Type B pancreatic cell (in vitro differentiated cells): Measurements from ENCODE around the gene NDUFS1. TPM values are rescaled to one million over a fixed set of nuclear protein-coding genes. Genes with fewer than 3 reads are reported as not detected.
"Not testable (repeated sequence)": the region's sequence is repeated elsewhere in the genome, so short reads cannot be mapped to it uniquely, and the experiment has no call there.

Source experiments
- DNase-seq: peaks from one replicate; pipeline ENCODE4 v3.0.0; 2021; ENCODE audit warnings: mixed read lengths; ENCODE audit not compliant: unreplicated experiment; ENCODE audit errors: extremely low spot score
- H3K27ac Mint-ChIP-seq: 2 replicates; pipeline ENCODE4 v1.8.0; 2021; ENCODE audit warnings: mild to moderate bottlenecking, mixed read lengths
- H3K27me3 Mint-ChIP-seq: 2 replicates; pipeline ENCODE4 v1.8.0; 2021; ENCODE audit warnings: mixed read lengths
- H3K36me3 Mint-ChIP-seq: 2 replicates; pipeline ENCODE4 v1.8.0; 2021; ENCODE audit warnings: mixed read lengths
- H3K4me1 Mint-ChIP-seq: one replicate; pipeline ENCODE4 v1.8.0; 2021; ENCODE audit warnings: mixed read lengths; ENCODE audit not compliant: unreplicated experiment
- H3K4me3 Mint-ChIP-seq: 2 replicates; pipeline ENCODE4 v1.8.0; 2021; ENCODE audit warnings: mild to moderate bottlenecking, mixed read lengths
- H3K9me3 Mint-ChIP-seq: 2 replicates; pipeline ENCODE4 v1.8.0; 2021; ENCODE audit warnings: mixed read lengths
- CTCF ChIP-seq: fragments of 200-600 bp; sonication (generic); conservative IDR thresholded peaks from 2 replicates; pipeline ENCODE4 v1.5.0; 2021; ENCODE audit warnings: antibody characterized with exemption, mild to moderate bottlenecking
- total RNA-seq: library from RNA; stranded (reverse); gene quantifications from 2 replicates; pipeline ENCODE4 v1.2.1, GENCODE V29; 2021; ENCODE audit warnings: low replicate concordance

NDUFS1 gene
- total RNA-seq, 1 donor from 2014 or later, result 95.9 TPM

GRCh38 chr2:206164261-206164862 is 5.1 kb upstream of the NDUFS1 start:
- Mint-ChIP-seq H3K4me3 (peak overlapping the region; percentile 2), H3K27me3 (no peaks in the 10 kb centered on the region), H3K27ac (peak overlapping the region; percentile 36), H3K36me3 (peaks cover 36% of the 10 kb centered on the region), H3K9me3 (peaks cover 2% of the 10 kb centered on the region), H3K4me1 (peaks cover 27% of the 10 kb centered on the region)
- TF ChIP-seq CTCF, result peak; percentile 91
- DNase-seq, result no peak

GRCh38 chr2:206163251-206163880 is 4.1 kb upstream of the NDUFS1 start:
- no peak for TF ChIP-seq CTCF
- Mint-ChIP-seq H3K36me3 (peaks cover 40% of the 10 kb centered on the region), H3K9me3 (peaks cover under 1% of the 10 kb centered on the region), H3K4me3 (peak overlapping the region; percentile 27), H3K27me3 (no peaks in the 10 kb centered on the region), H3K4me1 (peaks cover 28% of the 10 kb centered on the region), H3K27ac (peak overlapping the region; percentile 26)
- no peak for DNase-seq

GRCh38 chr2:206162401-206162800 is 3.2 kb upstream of the NDUFS1 start:
- H3K4me3 Mint-ChIP-seq, result peak overlapping the region; percentile 25
- not testable (repeated sequence) for DNase-seq, H3K27me3 Mint-ChIP-seq, H3K9me3 Mint-ChIP-seq
- H3K4me1 Mint-ChIP-seq, result peaks cover 32% of the 10 kb centered on the region
- peak overlapping the region; percentile 29 for H3K27ac Mint-ChIP-seq
- peaks cover 42% of the 10 kb centered on the region for H3K36me3 Mint-ChIP-seq

GRCh38 chr2:206160807-206161179 is 1.5 kb upstream of the NDUFS1 start:
- Mint-ChIP-seq H3K9me3 (peaks cover 4% of the 10 kb centered on the region), H3K36me3 (peaks cover 43% of the 10 kb centered on the region), H3K4me3 (peak overlapping the region; percentile 99), H3K4me1 (peaks cover 32% of the 10 kb centered on the region), H3K27me3 (no peaks in the 10 kb centered on the region), H3K27ac (peak overlapping the region; percentile 98)
- TF ChIP-seq CTCF, result no peak
- DNase-seq, result no peak

GRCh38 chr2:206160125-206160806 is 1.0 kb upstream of the NDUFS1 start:
- Mint-ChIP-seq H3K36me3 (peaks cover 43% of the 10 kb centered on the region), H3K27me3 (no peaks in the 10 kb centered on the region), H3K4me3 (peak overlapping the region; percentile 99), H3K9me3 (peaks cover 4% of the 10 kb centered on the region), H3K27ac (peak overlapping the region; percentile 98), H3K4me1 (peaks cover 32% of the 10 kb centered on the region)
- TF ChIP-seq CTCF, result no peak
- DNase-seq, result no peak
